ENCODE data around the gene SIX1.

SIX1 gene

GRCh38 chr14:60648934-60649874 lies at the start of gene SIX1:
TSS of gene SIX1 (minus strand) at chr14:60649477. CDS start at chr14:60649189, 288 bp downstream.
- DNase-seq = no peak

- DNase-seq = no peak
Measured at GRCh38 chr14:60695327-60695726, 46.0 kb upstream of the SIX1 start.

- DNase-seq = no peak
Measured at GRCh38 chr14:60691383-60692113, 42.3 kb upstream of the SIX1 start.

GRCh38 chr14:60686865-60687264 lies 37.6 kb upstream of the SIX1 start:
- DNase-seq = no peak

- DNase-seq = no peak
Measured at GRCh38 chr14:60684203-60684602, 34.9 kb upstream of the SIX1 start.

- no peak for DNase-seq
Measured at GRCh38 chr14:60681271-60681670, 32.0 kb upstream of the SIX1 start.

GRCh38 chr14:60680511-60680910 lies 31.2 kb upstream of the SIX1 start:
- no peak for DNase-seq

- DNase-seq = no peak
Measured at GRCh38 chr14:60679566-60680258, 30.4 kb upstream of the SIX1 start.

- DNase-seq = no peak
Measured at GRCh38 chr14:60677701-60678100, 28.4 kb upstream of the SIX1 start.

- DNase-seq = no peak
Measured at GRCh38 chr14:60670989-60671388, 21.7 kb upstream of the SIX1 start.

GRCh38 chr14:60668431-60669112 lies 19.3 kb upstream of the SIX1 start:
- DNase-seq = no peak

- no peak for DNase-seq
Measured at GRCh38 chr14:60665177-60665550, 15.9 kb upstream of the SIX1 start.

- no peak for DNase-seq
Measured at GRCh38 chr14:60662982-60663381, 13.7 kb upstream of the SIX1 start.

GRCh38 chr14:60661721-60662120 lies 12.4 kb upstream of the SIX1 start:
- DNase-seq = no peak

GRCh38 chr14:60658909-60659585 lies 9.8 kb upstream of the SIX1 start:
- no peak for DNase-seq

GRCh38 chr14:60658211-60658690 lies 9.0 kb upstream of the SIX1 start:
- no peak for DNase-seq

- DNase-seq = no peak
Measured at GRCh38 chr14:60657456-60658210, 8.4 kb upstream of the SIX1 start.

- DNase-seq = no peak
Measured at GRCh38 chr14:60656686-60657455, 7.6 kb upstream of the SIX1 start.

GRCh38 chr14:60655898-60656685 lies 6.8 kb upstream of the SIX1 start:
- DNase-seq = no peak
